HL-60 (cell line): ENCODE results near the gene ITIH5.

Experiments
- DNase-seq, 2 experiments: peaks; one replicate each; pipeline ENCODE4 v3.0.0-alpha.2; 2010 to 2020; ENCODE audit warnings: low read depth in 1 of 2, low spot score in 1 of 2
- H3K27ac ChIP-seq: fragments of 250-450 bp; sonication (Bioruptor Pico); replicated peaks from 2 replicates; pipeline ENCODE4 v1.5.1; 2020; ENCODE audit warnings: mild to moderate bottlenecking, moderate library complexity
- H3K27me3 ChIP-seq: fragments of 250-450 bp; sonication (Bioruptor Pico); 2 replicates; pipeline ENCODE4 v1.5.1; 2021; ENCODE audit warnings: mild to moderate bottlenecking, moderate library complexity; ENCODE audit not compliant: insufficient read depth, poor library complexity, severe bottlenecking
- H3K4me3 ChIP-seq: replicated peaks from 2 replicates; pipeline ENCODE4 v1.5.1; 2011; ENCODE audit warnings: mild to moderate bottlenecking, control low read depth, low read length; ENCODE audit not compliant: insufficient read depth
- GABPA ChIP-seq: IDR thresholded peaks from 2 replicates; pipeline ENCODE4 v1.6.1; 2012; ENCODE audit warnings: low read depth
- POLR2AphosphoS5 ChIP-seq: IDR thresholded peaks from 2 replicates; pipeline ENCODE4 v1.6.1; 2012; ENCODE audit warnings: low read depth
- REST ChIP-seq: IDR thresholded peaks from 2 replicates; pipeline ENCODE4 v1.6.1; 2012; ENCODE audit warnings: low read depth; ENCODE audit not compliant: insufficient replicate concordance
- SPI1 ChIP-seq: IDR thresholded peaks from 2 replicates; pipeline ENCODE4 v1.6.1; 2012; ENCODE audit warnings: low read depth, mild to moderate bottlenecking, borderline replicate concordance
- TF ChIP-seq, protein P1 (sequence below): IDR thresholded peaks from one replicate; pipeline ENCODE4 v1.5.1; 2011; ENCODE audit warnings: low read length, control low read depth, inconsistent platforms; ENCODE audit not compliant: insufficient read depth

Gene ITIH5

DNA sequence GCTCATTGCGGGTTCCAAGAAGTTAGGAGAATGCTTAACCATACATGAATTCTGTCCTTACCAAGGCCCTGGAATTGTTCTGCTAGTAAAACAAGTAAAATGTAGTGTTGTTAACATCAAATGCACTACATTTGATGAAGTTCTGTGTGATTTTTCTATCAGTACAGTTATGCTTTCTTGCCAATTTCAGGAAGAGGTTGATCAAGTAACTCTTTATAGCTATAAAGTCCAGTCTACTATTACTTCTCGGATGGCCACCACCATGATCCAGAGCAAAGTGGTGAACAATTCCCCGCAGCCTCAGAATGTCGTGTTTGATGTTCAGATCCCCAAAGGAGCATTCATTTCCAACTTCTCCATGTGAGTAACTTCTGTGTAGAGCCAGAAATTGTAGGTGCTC, 42.1 kb upstream of the ITIH5 start:
- DNase-seq, result no peak
- TF ChIP-seq POLR2AphosphoS5, result no peak
- TF ChIP-seq GABPA, result no peak
- no peak for TF ChIP-seq SPI1
- TF ChIP-seq, protein P1, sequence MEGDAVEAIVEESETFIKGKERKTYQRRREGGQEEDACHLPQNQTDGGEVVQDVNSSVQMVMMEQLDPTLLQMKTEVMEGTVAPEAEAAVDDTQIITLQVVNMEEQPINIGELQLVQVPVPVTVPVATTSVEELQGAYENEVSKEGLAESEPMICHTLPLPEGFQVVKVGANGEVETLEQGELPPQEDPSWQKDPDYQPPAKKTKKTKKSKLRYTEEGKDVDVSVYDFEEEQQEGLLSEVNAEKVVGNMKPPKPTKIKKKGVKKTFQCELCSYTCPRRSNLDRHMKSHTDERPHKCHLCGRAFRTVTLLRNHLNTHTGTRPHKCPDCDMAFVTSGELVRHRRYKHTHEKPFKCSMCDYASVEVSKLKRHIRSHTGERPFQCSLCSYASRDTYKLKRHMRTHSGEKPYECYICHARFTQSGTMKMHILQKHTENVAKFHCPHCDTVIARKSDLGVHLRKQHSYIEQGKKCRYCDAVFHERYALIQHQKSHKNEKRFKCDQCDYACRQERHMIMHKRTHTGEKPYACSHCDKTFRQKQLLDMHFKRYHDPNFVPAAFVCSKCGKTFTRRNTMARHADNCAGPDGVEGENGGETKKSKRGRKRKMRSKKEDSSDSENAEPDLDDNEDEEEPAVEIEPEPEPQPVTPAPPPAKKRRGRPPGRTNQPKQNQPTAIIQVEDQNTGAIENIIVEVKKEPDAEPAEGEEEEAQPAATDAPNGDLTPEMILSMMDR, result no peak
- no peak for TF ChIP-seq REST

GRCh38 chr10:7707858-7708622, 41.3 kb upstream of the ITIH5 start:
- Histone ChIP-seq H3K4me3 (no peak overlapping the region), H3K27ac (no peak overlapping the region), H3K27me3 (no peaks in the 10 kb centered on the region)
- TF ChIP-seq REST, result no peak
- TF ChIP-seq GABPA, result no peak
- no peak for TF ChIP-seq POLR2AphosphoS5
- TF ChIP-seq, protein P1, result no peak
- no peak for TF ChIP-seq SPI1
- no peak for DNase-seq

More for the DNA sequence above, 42.1 kb upstream of the ITIH5 start:
- H3K27me3 ChIP-seq, result no peaks in the 10 kb centered on the region
- no peak overlapping the region for H3K4me3 ChIP-seq
- H3K27ac ChIP-seq, result no peak overlapping the region

DNA sequence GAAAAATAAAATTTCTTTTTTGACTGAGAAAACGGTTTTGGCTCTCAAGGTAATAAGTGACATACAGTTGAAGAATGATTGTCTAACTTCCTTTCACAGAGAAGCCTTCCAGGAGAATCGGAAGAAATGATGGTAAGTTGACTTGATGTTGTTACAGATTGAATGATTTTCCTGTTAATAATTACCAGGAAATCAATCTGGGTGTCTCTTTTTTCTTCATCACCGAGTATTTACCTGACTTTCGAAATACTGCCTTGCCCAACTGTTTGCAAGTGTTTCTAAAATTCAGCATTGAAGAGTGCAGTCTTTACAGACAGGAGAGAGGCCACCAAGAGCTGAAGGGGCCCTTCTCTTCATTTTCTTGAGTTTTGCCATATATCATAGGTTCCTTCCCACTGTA, 40.3 kb upstream of the ITIH5 start:
- Histone ChIP-seq H3K27me3 (no peaks in the 10 kb centered on the region), H3K4me3 (no peak overlapping the region), H3K27ac (no peak overlapping the region)
- TF ChIP-seq, protein P1, result no peak
- no peak for TF ChIP-seq SPI1
- no peak for TF ChIP-seq POLR2AphosphoS5
- no peak for TF ChIP-seq REST
- no peak for TF ChIP-seq GABPA
- DNase-seq, result no peak
